OCI-LY7 (cell line): ENCODE results near the gene DLG5. TPM values are rescaled to one million over a fixed set of nuclear protein-coding genes. Genes with fewer than 3 reads are reported as not detected.

Experiments
- BruUV-seq: library from RNA; stranded (reverse); fragments of 400-500 nt; replicated peaks from 2 replicates; lab custom pipeline; 2021; lab: Mats Ljungman, UMichigan
- CTCF ChIA-PET: fragments of 300-600 bp; sonication (Branson Sonifier 250); formaldehyde crosslinking; loops from one replicate; lab custom pipeline; 2022; ENCODE audit warnings: antibody characterized with exemption; ENCODE audit not compliant: unreplicated experiment; lab: Charles Lee
- POLR2A ChIA-PET: fragments of 300-600 bp; sonication (Branson Sonifier 250); formaldehyde crosslinking; loops from one replicate; lab custom pipeline; 2022; ENCODE audit warnings: antibody characterized with exemption; lab: Charles Lee
- DNase-seq: peaks from one replicate; pipeline ENCODE4 v3.0.0-alpha.2; 2015; ENCODE audit warnings: low spot score
- H2AFZ ChIP-seq: fragments of 200-600 bp; sonication (generic), shearing (Covaris generic); 2 replicates; pipeline ENCODE4 v1.6.1; 2014; ENCODE audit warnings: mild to moderate bottlenecking, antibody characterized with exemption, low read length, moderate library complexity
- H3K27ac ChIP-seq: fragments of 200-600 bp; sonication (generic); 2 replicates; pipeline ENCODE4 v1.5.1; 2014; ENCODE audit warnings: mixed run types, low read depth, mild to moderate bottlenecking, moderate library complexity, low read length, inconsistent platforms; ENCODE audit not compliant: poor library complexity, severe bottlenecking
- H3K36me3 ChIP-seq: fragments of 200-600 bp; sonication (generic); 2 replicates; pipeline ENCODE4 v1.6.1; 2014; ENCODE audit warnings: mild to moderate bottlenecking, antibody characterized with exemption, low read length, moderate library complexity, mixed read lengths; ENCODE audit not compliant: insufficient read depth
- H3K4me1 ChIP-seq: fragments of 200-600 bp; sonication (generic); 2 replicates; pipeline ENCODE4 v1.5.1; 2014; ENCODE audit warnings: mild to moderate bottlenecking, low read length; ENCODE audit not compliant: insufficient read depth, poor library complexity, severe bottlenecking
- H3K4me2 ChIP-seq: fragments of 200-600 bp; sonication (generic); 2 replicates; pipeline ENCODE4 v1.6.1; 2014; ENCODE audit warnings: mild to moderate bottlenecking, low read length
- H3K4me3 ChIP-seq: fragments of 200-600 bp; sonication (generic); 2 replicates; pipeline ENCODE4 v1.5.1; 2014; ENCODE audit warnings: mild to moderate bottlenecking, low read depth, low read length; ENCODE audit not compliant: poor library complexity, severe bottlenecking
- H3K79me2 ChIP-seq: fragments of 200-600 bp; sonication (generic); 2 replicates; pipeline ENCODE4 v1.6.1; 2016; ENCODE audit warnings: low read depth, mild to moderate bottlenecking, low read length, moderate library complexity, mixed read lengths; ENCODE audit not compliant: insufficient read depth
- H3K9me2 ChIP-seq: fragments of 200-600 bp; sonication (generic); 2 replicates; pipeline ENCODE4 v1.6.1; 2016; ENCODE audit warnings: mild to moderate bottlenecking, low read length, mixed read lengths; ENCODE audit not compliant: insufficient read depth
- H3K9me3 ChIP-seq: fragments of 200-600 bp; sonication (generic); 2 replicates; pipeline ENCODE4 v1.6.1; 2014; ENCODE audit warnings: mild to moderate bottlenecking, mixed run types, low read length, mixed read lengths
- H4K20me1 ChIP-seq: fragments of 200-600 bp; sonication (generic); 2 replicates; pipeline ENCODE4 v1.6.1; 2014; ENCODE audit warnings: mild to moderate bottlenecking, antibody characterized with exemption, low read length, moderate library complexity, mixed read lengths; ENCODE audit not compliant: insufficient read depth
- EZH2phosphoT487 ChIP-seq: fragments of 200-600 bp; sonication (generic); IDR thresholded peaks from 2 replicates; pipeline ENCODE4 v1.6.1; 2018; ENCODE audit warnings: low read depth, borderline replicate concordance, mild to moderate bottlenecking, mixed run types, antibody characterized with exemption, low read length, moderate library complexity, mixed read lengths
- intact Hi-C: fragments of 100-400 bp; cut with micrococcal nuclease; formaldehyde crosslinking; loops from one replicate; pipeline ENCODE4 v1.10.0; 2022; ENCODE audit not compliant: unreplicated experiment
- total RNA-seq, 2 experiments: library from RNA; depleted of rRNA in 1 of 2; stranded (reverse); fragments of >200 nt in 1 of 2; shearing (Covaris generic) in 1 of 2; gene quantifications; 2 replicates each; pipeline ENCODE4 v1.2.3, GENCODE V29; 2014 to 2022
- TF ChIP-seq, protein P1 (sequence below): fragments of 200-600 bp; sonication (generic); conservative IDR thresholded peaks from 2 replicates; pipeline ENCODE4 v1.5.1; 2014; ENCODE audit warnings: mild to moderate bottlenecking, antibody characterized with exemption, low read length, moderate library complexity, mixed read lengths

The DLG5 gene
- total RNA-seq, 2 experiments from 2014 or later = 0.27 TPM; not detected in 1

GRCh38 chr10:77904100-77904840 lies 22.3 kb downstream of the DLG5 start:
- no peaks in the 10 kb centered on the region for H3K9me3 ChIP-seq
- no peaks in the 10 kb centered on the region for H4K20me1 ChIP-seq
- intact Hi-C loops = no loop called here
- ChIA-PET POLR2A (interaction anchor here (0.9 kb wide), 2 partner anchors 17 to 80 kb away, joined by 3 read pairs; no protein-coding TSS in a partner anchor), CTCF (no interaction called here)
- H3K79me2 ChIP-seq = no peaks in the 10 kb centered on the region
- no TSS peak for BruUV-seq
- TF ChIP-seq EZH2phosphoT487 = no peak
- TF ChIP-seq, protein P1, sequence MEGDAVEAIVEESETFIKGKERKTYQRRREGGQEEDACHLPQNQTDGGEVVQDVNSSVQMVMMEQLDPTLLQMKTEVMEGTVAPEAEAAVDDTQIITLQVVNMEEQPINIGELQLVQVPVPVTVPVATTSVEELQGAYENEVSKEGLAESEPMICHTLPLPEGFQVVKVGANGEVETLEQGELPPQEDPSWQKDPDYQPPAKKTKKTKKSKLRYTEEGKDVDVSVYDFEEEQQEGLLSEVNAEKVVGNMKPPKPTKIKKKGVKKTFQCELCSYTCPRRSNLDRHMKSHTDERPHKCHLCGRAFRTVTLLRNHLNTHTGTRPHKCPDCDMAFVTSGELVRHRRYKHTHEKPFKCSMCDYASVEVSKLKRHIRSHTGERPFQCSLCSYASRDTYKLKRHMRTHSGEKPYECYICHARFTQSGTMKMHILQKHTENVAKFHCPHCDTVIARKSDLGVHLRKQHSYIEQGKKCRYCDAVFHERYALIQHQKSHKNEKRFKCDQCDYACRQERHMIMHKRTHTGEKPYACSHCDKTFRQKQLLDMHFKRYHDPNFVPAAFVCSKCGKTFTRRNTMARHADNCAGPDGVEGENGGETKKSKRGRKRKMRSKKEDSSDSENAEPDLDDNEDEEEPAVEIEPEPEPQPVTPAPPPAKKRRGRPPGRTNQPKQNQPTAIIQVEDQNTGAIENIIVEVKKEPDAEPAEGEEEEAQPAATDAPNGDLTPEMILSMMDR = no peak
- H3K9me2 ChIP-seq = no peaks in the 10 kb centered on the region
- H3K4me1 ChIP-seq = no peaks in the 10 kb centered on the region
- H3K36me3 ChIP-seq = no peaks in the 10 kb centered on the region
- no peak overlapping the region for H2AFZ ChIP-seq
- H3K27ac ChIP-seq = no peak overlapping the region
- H3K4me2 ChIP-seq = no peak overlapping the region
- H3K4me3 ChIP-seq = no peak overlapping the region
- DNase-seq = no peak

GRCh38 chr10:77902159-77902558 lies 24.4 kb downstream of the DLG5 start:
- Histone ChIP-seq H3K36me3 (no peaks in the 10 kb centered on the region), H3K9me2 (no peaks in the 10 kb centered on the region), H3K79me2 (no peaks in the 10 kb centered on the region), H3K4me3 (no peak overlapping the region), H4K20me1 (no peaks in the 10 kb centered on the region), H3K27ac (no peak overlapping the region), H2AFZ (no peak overlapping the region), H3K4me2 (no peak overlapping the region), H3K9me3 (no peaks in the 10 kb centered on the region), H3K4me1 (no peaks in the 10 kb centered on the region)
- no TSS peak for BruUV-seq
- TF ChIP-seq EZH2phosphoT487 = no peak
- ChIA-PET POLR2A (no interaction called here), CTCF (no interaction called here)
- DNase-seq = no peak
- intact Hi-C loops = no loop called here

GRCh38 chr10:77901743-77902142 lies 24.8 kb downstream of the DLG5 start:
- no peak for DNase-seq
- Histone ChIP-seq H3K79me2 (no peaks in the 10 kb centered on the region), H3K4me2 (no peak overlapping the region), H3K4me1 (no peaks in the 10 kb centered on the region), H3K36me3 (no peaks in the 10 kb centered on the region), H3K9me2 (no peaks in the 10 kb centered on the region), H3K27ac (no peak overlapping the region), H4K20me1 (no peaks in the 10 kb centered on the region), H3K4me3 (no peak overlapping the region), H2AFZ (no peak overlapping the region), H3K9me3 (no peaks in the 10 kb centered on the region)
- ChIA-PET CTCF (no interaction called here), POLR2A (no interaction called here)
- intact Hi-C loops = no loop called here
- TF ChIP-seq EZH2phosphoT487 = no peak
- TF ChIP-seq, protein P1 = no peak
- no TSS peak for BruUV-seq
